Hematopoietic multipotent progenitor cell treated with erythropoietin and hydrocortisone succinate and interleukin-3 and kit ligand, for 15 days (in vitro differentiated cells): ENCODE results near the gene PNLIPRP1.

Source experiments
- DNase-seq: peaks from one replicate; pipeline ENCODE4 v3.0.0-alpha.2; 2015; ENCODE audit warnings: low spot score

The PNLIPRP1 gene

DNA sequence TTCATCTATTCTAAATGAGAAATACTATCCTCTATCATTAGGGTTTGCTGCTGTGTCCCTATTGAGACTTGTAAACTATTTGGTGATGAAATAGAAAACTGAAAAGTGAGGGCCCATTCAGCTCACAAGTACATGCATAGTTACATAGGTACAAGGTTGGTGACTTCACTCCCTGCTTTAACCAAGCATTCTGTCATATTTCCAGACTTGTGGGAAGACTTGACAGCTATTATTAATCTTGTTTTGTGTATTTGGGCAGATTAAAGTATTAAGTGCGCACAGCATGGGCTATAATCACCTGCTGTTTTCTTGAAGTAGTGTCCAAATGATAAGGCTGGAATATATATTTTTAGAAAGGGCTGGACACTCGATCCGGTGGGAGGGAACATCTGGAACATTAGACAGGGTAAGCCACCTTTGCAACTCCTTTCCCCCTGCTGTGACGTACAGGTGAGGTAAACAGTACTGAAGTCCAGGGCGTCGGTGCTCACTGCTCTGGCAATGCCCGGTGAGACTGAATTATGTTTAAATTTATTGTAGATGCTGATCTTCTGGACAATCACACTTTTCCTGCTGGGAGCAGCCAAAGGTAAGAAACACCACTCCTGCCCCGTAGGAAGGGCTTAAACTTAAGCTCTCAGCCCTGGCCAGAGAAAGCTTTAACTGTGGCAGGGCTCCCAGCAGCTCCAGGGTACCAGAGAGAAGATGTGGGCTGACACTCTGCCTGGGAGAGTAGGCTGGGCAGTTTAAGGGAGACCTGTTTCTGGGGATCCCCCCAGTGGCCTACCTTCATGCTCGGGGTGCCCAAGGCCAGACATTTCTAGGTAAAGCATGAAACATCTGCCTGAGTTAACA, at the start of gene PNLIPRP1:
PNLIPRP1 (plus strand) TSS at position 370 of the 855 bp plus-strand sequence; CDS start at position 541, 171 bp downstream.
- no peak for DNase-seq

DNA sequence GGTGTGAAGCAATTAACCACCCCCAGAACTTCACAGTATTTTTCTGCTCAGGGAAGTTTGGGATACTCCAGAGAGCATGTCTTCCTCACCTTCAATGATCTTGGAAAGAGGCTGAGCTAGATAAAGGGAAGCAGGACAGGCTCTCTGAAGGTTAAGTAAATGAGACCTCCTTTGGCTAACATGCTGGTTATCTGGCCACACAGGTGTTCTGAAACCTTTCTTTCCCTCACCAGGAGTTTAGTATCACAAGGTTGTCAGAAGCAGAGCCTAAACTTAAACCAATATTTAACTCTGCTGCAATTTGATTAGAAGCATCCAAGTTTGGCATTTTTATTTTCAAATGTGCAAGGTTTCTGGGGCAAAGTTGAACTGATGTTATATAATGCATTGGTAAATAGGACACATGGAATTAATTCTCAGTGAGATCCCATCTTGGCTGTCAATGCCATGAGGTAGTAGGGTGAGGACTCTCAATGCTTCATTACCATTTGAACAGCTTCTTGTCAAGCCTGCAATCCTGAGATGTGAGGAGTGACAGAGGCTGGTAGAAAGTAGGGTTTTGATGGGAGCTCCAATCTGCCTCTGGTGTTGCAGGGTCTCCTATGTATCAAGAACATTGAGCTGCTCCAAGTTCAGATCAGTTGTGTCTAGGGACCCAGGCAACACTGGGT, 48.6 kb upstream of the PNLIPRP1 start:
- no peak for DNase-seq

- no peak for DNase-seq
These were observed 45.6 kb upstream of the PNLIPRP1 start for GRCh38 chr10:116545122-116545521.

DNA sequence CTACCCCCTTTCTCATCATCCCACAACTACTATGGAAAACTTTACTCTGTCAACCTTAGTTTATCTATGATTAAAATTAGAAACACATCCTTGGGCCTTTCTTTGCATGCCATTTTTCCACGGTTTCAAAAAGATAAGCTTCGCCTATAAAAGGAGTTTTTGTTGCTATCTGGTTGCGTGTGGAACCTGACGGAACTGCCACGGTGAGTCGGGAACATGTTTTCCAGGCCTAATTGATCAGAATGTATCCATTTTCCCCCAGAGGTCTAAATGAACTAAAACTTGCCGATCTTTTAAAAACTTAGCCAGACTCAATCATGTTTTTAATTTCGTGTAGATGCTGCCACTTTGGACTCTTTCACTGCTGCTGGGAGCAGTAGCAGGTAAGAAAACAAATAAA, 45.0 kb upstream of the PNLIPRP1 start, which contains the start of gene PNLIP:
PNLIP (plus strand) TSS at position 176 of the 400 bp plus-strand sequence; CDS start at position 338, 162 bp downstream.
- no peak for DNase-seq

DNA sequence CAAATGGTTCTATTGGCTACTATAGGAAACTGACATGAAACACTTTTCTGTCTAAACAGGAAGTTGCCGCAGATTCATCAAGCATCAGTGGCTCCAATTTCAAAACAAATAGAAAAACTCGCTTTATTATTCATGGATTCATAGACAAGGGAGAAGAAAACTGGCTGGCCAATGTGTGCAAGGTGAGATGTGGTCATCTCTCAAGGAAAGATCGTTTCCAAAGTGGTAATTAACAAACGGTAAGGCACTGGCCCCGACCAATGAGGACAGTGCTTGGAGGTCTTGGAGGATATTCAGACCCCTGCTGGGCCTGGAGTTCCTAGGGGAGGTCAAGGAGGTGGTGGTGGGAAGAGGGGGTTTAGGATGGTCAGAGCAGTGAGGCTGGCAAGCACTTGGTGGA, 42.5 kb upstream of the PNLIPRP1 start:
- no peak for DNase-seq

DNA sequence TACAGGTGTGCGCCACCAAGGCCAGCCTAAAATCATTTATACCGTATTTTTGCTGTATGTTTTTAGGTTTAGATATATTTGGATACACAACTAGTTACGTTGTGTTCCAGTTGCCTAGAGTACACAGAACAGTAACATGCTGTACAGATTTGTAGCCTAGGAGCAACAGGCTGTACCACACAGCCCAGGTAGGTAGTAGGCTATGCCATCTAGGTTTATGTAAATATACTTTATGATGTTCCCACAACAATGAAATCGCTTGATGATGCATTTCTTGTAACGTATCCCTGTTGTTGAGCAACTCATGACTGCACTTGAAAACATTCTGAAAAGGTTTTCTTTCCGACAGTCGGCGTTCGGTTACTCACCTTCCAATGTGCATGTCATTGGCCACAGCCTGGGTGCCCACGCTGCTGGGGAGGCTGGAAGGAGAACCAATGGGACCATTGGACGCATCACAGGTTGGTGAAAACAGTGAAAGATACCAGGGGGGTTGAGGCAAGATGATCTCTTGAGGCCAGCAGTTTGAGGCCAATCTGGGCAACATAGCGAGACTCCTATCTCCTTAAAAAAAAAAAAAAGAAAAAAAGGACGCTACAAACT, 37.3 kb upstream of the PNLIPRP1 start:
- no peak for DNase-seq

- DNase-seq, result no peak
These were observed 36.1 kb upstream of the PNLIPRP1 start for GRCh38 chr10:116554628-116555027.

- DNase-seq, result no peak
These were observed 34.9 kb upstream of the PNLIPRP1 start for GRCh38 chr10:116555880-116556279.

DNA sequence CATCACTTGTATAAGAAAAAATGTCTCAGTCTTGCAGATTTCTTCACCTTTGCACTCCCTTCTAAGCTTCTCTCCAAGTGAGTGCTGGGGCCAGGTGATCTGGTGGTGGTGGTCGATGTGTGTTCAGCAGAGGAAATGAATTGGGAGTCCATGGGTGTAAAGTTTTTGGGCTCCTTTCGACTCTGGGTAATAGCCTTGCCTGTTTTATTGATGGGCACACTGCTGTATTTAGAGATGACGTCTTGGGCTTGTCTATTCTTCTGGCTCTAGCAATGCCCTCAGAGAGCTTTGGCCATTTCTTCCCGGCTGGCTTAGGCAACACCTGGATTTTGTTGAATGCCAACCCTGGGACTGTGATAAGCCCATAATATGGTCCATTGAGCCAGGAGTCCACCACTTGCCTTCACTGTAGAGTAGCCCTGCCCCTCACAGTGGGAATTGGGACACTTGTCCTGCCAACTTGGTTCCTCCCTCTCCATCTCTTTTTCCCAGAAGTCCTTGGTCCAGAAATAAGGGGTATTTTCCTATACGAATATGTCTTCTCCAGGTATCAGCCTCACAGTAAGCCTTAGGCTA, 33.4 kb upstream of the PNLIPRP1 start:
- DNase-seq, result no peak

- DNase-seq, result no peak
These were observed 25.2 kb upstream of the PNLIPRP1 start for GRCh38 chr10:116565534-116565933.

DNA sequence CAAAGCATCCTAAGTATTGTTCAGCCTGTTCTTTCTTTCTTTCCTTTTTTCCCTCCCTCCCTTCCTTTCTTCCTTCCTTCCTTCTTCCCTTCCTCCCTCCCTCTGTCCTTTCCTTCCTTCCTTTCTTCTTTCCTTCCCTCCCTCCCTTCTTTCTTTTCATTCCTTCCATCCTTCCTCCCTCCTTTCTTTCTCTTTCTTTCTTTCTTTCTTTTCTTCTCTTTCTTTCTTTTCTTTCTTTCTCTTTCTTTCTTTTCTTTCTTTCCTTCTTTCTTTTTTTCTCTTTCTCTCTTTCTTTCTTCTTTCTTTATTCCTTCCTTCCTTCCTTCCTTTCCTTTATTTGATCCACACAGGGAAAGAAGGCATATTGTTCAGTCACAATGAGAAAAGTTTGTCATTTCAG, 23.8 kb upstream of the PNLIPRP1 start:
- no peak for DNase-seq

DNA sequence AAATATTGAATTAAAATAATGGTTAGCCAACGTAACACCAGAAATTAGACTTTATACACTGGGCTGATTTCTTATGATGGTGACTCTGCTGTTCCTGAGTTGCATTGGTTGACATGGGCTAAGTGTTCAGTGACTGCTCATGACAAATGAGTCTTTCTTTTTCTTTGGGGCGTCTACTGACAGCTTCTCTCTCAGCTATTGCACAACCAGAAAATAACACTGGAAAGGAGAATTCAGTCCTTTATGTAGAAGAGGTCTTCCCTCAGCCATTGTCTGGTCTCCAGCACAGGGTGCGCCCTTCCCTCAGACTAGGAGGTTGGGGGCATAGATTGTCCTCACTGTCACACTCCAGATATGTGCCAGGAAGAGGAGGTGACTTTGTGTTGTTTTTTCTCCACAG, 23.4 kb upstream of the PNLIPRP1 start:
- no peak for DNase-seq

DNA sequence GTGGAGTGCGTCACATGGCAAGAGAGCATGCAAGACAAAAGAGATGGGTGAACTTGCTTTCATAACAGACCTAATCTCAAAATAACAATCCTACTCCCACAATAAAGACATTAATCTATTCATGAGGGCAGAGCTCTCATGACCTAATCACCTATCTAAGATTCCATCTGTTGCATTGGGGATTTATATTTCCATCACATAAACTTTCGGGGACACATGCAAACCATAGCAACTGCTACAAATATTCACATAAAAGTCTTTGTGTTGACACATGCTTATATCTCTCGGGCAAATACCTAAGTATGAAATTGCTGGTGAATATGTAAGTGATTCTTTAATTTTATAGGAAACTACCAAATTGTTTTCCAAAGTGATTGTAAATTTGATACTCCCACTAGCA, 16.0 kb upstream of the PNLIPRP1 start:
- no peak for DNase-seq

GRCh38 chr10:116587878-116588591, 2.7 kb upstream of the PNLIPRP1 start:
- DNase-seq, result no peak

DNA sequence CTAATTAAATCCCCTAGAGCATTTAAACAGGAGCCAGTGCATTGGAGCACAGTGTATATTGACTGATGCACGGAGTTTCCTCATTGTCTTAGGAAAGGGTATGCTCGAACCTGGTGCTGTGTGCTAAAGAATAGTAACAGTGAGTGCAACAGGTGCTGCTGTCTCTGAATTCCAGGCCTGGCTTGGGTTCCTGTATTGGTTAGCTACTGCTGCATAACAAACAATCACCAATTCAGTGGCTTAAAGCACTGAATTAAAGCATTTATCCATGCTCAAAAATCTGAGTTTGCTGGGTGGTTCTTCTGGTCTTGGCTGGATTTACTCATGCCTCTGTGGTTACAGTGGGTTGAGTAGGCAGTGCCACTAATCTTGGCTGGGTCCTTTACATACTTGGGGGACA, 1.8 kb upstream of the PNLIPRP1 start:
- DNase-seq, result no peak

DNA sequence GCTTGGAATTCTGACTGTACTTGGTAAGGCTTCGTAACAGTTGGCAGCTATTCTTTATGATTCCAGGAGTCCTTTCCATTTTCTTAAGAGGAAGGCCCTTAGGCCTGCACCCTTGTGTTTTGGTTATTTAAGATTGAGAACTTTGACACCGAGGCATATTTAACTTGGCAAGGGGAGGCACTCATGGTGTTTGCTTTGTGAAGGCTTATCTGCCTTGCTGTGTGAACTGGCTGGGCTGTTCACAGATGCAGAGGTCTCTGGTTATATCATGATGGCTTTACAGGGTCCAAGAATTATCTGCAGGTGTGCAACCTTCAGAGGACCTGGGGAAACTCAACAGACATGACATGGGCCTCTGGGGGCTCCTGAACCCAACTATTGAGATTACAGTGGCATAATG, 833 bp upstream of the PNLIPRP1 start:
- no peak for DNase-seq

GRCh38 chr10:116593139-116593740, 2.5 kb downstream of the PNLIPRP1 start:
- DNase-seq, result no peak

GRCh38 chr10:116594525-116595035, 3.8 kb downstream of the PNLIPRP1 start:
- no peak for DNase-seq

- DNase-seq, result no peak
These were observed 5.3 kb downstream of the PNLIPRP1 start for GRCh38 chr10:116596062-116596461.

DNA sequence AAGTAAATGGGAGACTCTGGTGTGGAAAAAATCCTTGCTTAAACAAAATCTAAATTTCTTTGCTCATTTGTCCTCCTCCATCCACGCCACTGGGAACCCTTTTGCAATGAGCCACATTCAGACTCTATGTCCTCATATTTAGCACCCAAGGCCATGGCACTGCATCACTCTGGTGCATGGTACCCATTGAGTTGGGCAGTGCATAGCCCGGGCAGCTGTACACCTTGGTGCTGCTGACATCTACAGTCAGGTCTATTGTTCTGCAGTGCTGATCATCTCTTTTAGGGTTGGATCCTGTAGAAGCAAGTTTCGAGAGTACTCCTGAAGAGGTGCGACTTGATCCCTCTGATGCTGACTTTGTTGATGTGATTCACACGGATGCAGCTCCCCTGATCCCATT, 6.8 kb downstream of the PNLIPRP1 start:
- no peak for DNase-seq

DNA sequence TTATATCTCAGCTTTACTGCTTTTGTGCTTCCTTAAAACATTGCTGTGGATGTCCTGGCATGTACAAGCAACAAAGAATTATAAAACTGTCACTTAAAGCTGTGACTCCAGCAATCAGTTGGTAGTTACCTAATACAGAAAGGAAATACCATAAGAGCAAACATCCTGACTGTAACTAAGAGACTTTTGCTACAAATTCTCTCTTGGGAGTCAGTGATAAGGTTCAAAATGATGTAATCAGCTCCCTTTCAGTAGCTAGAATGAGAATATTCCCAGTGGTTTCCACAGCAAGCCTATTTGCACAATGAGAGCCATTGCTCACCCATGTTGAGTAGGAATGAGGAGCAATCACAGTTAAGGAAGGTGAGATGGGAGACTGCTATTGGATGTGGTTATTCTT, 7.6 kb downstream of the PNLIPRP1 start:
- no peak for DNase-seq
